ENCODE data around the gene TSEN2. TPM values are rescaled to one million over a fixed set of nuclear protein-coding genes. Genes with fewer than 3 reads are reported as not detected.
A peak's percentile ranks its signal among the peaks of the same experiment; 100 is the strongest.

Gene TSEN2
- total RNA-seq (2011; cell fraction: chromatin; rRNA removed; ENCODE audit: low replicate concordance) = 122 and 144 TPM in 2 replicates
- total RNA-seq (2011; cell fraction: nucleolus; rRNA removed) = 63.7 and 68.7 TPM in 2 replicates
- 97.8 and 189 TPM in 2 replicates for total RNA-seq (2011; cell fraction: nucleoplasm; rRNA removed)
- 38.5 and 40.4 TPM in 2 replicates for total RNA-seq (2014; rRNA removed)
- 52.8 and 55.9 TPM in 2 replicates for total RNA-seq (2014; rRNA removed; fragmentation: Illumina TruSeq; extraction: Trizol)
- 53.0 and 55.2 TPM in 2 replicates for total RNA-seq (2015; rRNA removed; fragmentation: Illumina TruSeq; extraction: Trizol)
- 39.9 TPM in 2 replicates for total RNA-seq (2021)
- polyA plus RNA-seq (2011; rRNA removed) = 39.4 and 43.7 TPM in 2 replicates
- 15.6 and 18.3 TPM in 2 replicates for polyA plus RNA-seq (2011; cell fraction: cytosol; rRNA removed)
- polyA plus RNA-seq (2011; cell fraction: nucleus; rRNA removed) = 53.0 and 76.1 TPM in 2 replicates
- polyA plus RNA-seq (2012) = 29.0 and 36.0 TPM in 2 replicates
- polyA plus RNA-seq (2014; fragmentation: Illumina TruSeq; extraction: Trizol) = 48.2 and 55.6 TPM in 2 replicates
- 10 to 100 TPM; 39.3 to 76.3 TPM for polyA plus RNA-seq (2014; fragmentation: Nextera tagmentation; extraction: Ambion mirVana)
- 46.6 and 50.8 TPM in 2 replicates for polyA plus RNA-seq (2014; rRNA removed)
- 63.4 and 74.4 TPM in 2 replicates for polyA minus RNA-seq (2011; rRNA and poly(A)+ RNA removed)
- 14.2 and 22.0 TPM in 2 replicates for polyA minus RNA-seq (2011; cell fraction: cytosol; rRNA and poly(A)+ RNA removed)
- 40.0 and 47.9 TPM in 2 replicates for polyA minus RNA-seq (2011; cell fraction: nucleus; rRNA and poly(A)+ RNA removed)
- Bru-seq, nascent RNA = percentile 89 among the genes with signal in this experiment
- BruChase-seq, experiment 1, labeled RNA remaining after a 2-hour chase = percentile 84 among the genes with signal in this experiment
- BruChase-seq, experiment 2, labeled RNA remaining after a 6-hour chase = percentile 77 among the genes with signal in this experiment
- long read RNA-seq, experiment 1, transcript TSEN2-201 (12 exons, 2,381 nt) = major isoform, 6 of 125 reads
- long read RNA-seq, experiment 1, partial matches to known transcripts = 28 of 125 reads
- long read RNA-seq, experiment 1, other reads (novel, unspliced or antisense) = 91 of 125 reads
- long read RNA-seq, experiment 2, partial matches to known transcripts = 3 of 15 reads
- long read RNA-seq, experiment 2, other reads (novel, unspliced or antisense) = 10 of 15 reads
- long read RNA-seq, experiment 3, partial matches to known transcripts = 7 of 28 reads
- long read RNA-seq, experiment 3, other reads (novel, unspliced or antisense) = 18 of 28 reads

GRCh38 chr3:12484198-12484982, at the start of gene TSEN2:
Gene TSEN2 (plus strand): TSS chr3:12484480. CDS start chr3:12489801, 5,321 bp downstream.
- Histone ChIP-seq H4K20me1 (replicated peaks; ENCODE audit: control insufficient read depth, insufficient read depth, low read length) (no peaks in the 10 kb centered on the region), H2AFZ (ENCODE audit: low read depth, low read length) (peak within 1 kb of the TSS; percentile 99), H3K36me3 (ENCODE audit: control insufficient read depth, insufficient read depth, low read length) (peaks cover 33% of the 10 kb centered on the region), H3K4me3 (peak within 1 kb of the TSS; percentile 82), H3K27ac (ENCODE audit: extremely low read depth, low read depth, low read length) (peak within 1 kb of the TSS; percentile 84), H3K27me3 (ENCODE audit: control insufficient read depth in 2 of 2, insufficient read depth in 2 of 2, low read length in 2 of 2) (peaks cover 0 to 5% of the 10 kb centered on the region in 2 experiments; a peak in 2 of 5 replicates), H3K4me1 (replicated peaks in 1 of 2; ENCODE audit: control insufficient read depth in 2 of 2, insufficient read depth in 2 of 2, low read length in 2 of 2) (peaks cover 19 to 22% of the 10 kb centered on the region in 2 experiments), H3K79me2 (ENCODE audit: control insufficient read depth, insufficient read depth, low read length) (peaks cover 46% of the 10 kb centered on the region), H3K4me2 (ENCODE audit: insufficient read depth, low read length) (peak within 1 kb of the TSS; percentile 94), H3K9me3 (replicated peaks; ENCODE audit: control insufficient read depth, insufficient read depth, low read depth, low read length) (no peaks in the 10 kb centered on the region), H3K9me1 (ENCODE audit: control insufficient read depth, insufficient read depth, low read length) (no peaks in the 10 kb centered on the region), H3K9ac (ENCODE audit: insufficient read depth in 1 of 2, low read depth in 2 of 2, low read length in 2 of 2) (peak within 1 kb of the TSS; percentile 87 to 98)
- DNase-seq (ENCODE audit: extremely low read depth in 1 of 4, low spot score in 3 of 4) (peak; percentile 98 to 100 (median 100)), ATAC-seq (peak; percentile 96), FAIRE-seq (peak; percentile 96)
- WGBS (ENCODE audit: insufficient coverage, low coverage, missing lambda C conversion rate) = under 1% methylated on average over 66 of the region's 69 CpGs
- intact Hi-C loops (cut with micrococcal nuclease) (loop anchor here (2.0 to 10.0 kb wide), 4 partner anchors 238 to 510 kb away; no protein-coding TSS in a partner anchor), in situ Hi-C loops (cut with MboI) (loop anchor here (5.0 kb wide), 1 partner anchor 347 kb away; no protein-coding TSS in a partner anchor)
- POLR2A ChIA-PET = interaction anchor here (0.6 to 2.6 kb wide), 10 partner anchors 10 to 316 kb away, joined by 3 to 8 read pairs (median 3); no protein-coding TSS in a partner anchor
- BruUV-seq (replicated peaks) = TSS peak; percentile 65
- CTCF ChIA-PET (ENCODE audit: low intra/inter-chr PET ratio) = no interaction called here
- TF ChIP-seq HMGN3 (IDR thresholded peaks at IDR 0.05; ENCODE audit: borderline replicate concordance, extremely low read depth, insufficient read length, low read depth, low read length) (peak; percentile 89), PHB (CRISPR knock-in tag; IDR thresholded peaks at IDR 0.05) (no peak), STAT5A (IDR thresholded peaks at IDR 0.05; ENCODE audit: borderline replicate concordance, low read length) (0 out of 2 replicates have a peak, but pooled peaks have one; percentile 8), ZNF224 (CRISPR knock-in tag; IDR thresholded peaks at IDR 0.05) (no peak; the same call in 1 of the 2 replicates), SMARCA4 (IDR thresholded peaks at IDR 0.05) (0 out of 2 replicates have a peak, but pooled peaks have one; percentile 34), ZNF408 (CRISPR knock-in tag; IDR thresholded peaks at IDR 0.05; ENCODE audit: low read depth) (no peak), PATZ1 (CRISPR knock-in tag; IDR thresholded peaks at IDR 0.05; ENCODE audit: borderline replicate concordance) (no peak), BACH1 (tag; IDR thresholded peaks at IDR 0.05) (no peak), ZKSCAN1 (IDR thresholded peaks at IDR 0.05; ENCODE audit: low read depth, low read length) (no peak), GTF2B (IDR thresholded peaks at IDR 0.05; ENCODE audit: extremely low read depth, insufficient read length) (no peak), TAF7 (tag; IDR thresholded peaks at IDR 0.05) (no peak), POLR2G (IDR thresholded peaks at IDR 0.05; ENCODE audit: low read depth, low read length) (peak; percentile 92), GTF2E2 (tag; IDR thresholded peaks at IDR 0.05) (no peak)

Measured in K562 (cell line).